Mucosa of gallbladder (tissue), 1 donor: ENCODE data around the gene SULT2B1. TPM values are rescaled to one million over a fixed set of nuclear protein-coding genes. Genes with fewer than 3 reads are reported as not detected.
A peak's percentile ranks its signal among the peaks of the same experiment; 100 is the strongest.
"Not testable (repeated sequence)": the region's sequence is repeated elsewhere in the genome, so short reads cannot be mapped to it uniquely, and the experiment has no call there.

Experiments
- DNase-seq: peaks from one replicate; pipeline ENCODE4 v3.0.0-alpha.2; 2020; ENCODE audit warnings: low spot score
- total RNA-seq: library from RNA; stranded (reverse); gene quantifications from one replicate; pipeline ENCODE4 v1.2.1, GENCODE V29; 2021
- donor health status: DM: no; HTN: no; CAD: no.

Gene SULT2B1
- total RNA-seq, 1 donor from 2014 or later, result 13.1 TPM

DNA sequence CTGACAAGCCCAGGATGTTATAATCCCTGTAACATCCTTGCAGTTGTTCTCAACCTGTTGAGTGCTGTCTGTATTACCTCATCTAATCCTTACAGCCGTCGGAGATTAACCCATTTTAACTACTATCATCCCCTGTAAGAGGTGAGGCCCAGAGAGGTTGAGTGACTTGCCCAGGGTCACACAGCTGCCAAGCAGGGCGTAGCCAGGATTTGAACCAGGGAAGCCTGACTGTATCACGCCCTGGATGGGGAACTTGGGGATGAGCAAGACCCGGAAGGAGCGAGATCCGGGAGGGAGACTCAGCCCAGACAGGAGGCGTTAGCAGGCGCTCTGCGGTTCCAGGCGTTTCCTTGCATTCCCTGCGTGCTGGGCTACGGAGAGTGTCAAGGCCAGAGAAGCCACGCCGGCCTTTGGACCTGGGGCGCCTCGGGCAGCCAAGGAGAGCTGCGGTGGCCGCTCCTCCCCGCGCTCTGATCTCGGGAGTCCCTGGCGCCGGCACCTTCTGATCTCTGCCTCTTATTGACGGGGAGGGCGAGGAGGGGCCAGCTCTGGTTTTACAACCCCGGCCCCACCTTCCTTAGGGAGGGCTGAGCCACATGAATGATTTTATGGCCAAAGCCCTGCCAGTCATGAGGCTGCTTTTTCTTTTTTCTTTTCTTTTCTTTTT, 6.2 kb downstream of the SULT2B1 start:
- DNase-seq, result peak; percentile 80

DNA sequence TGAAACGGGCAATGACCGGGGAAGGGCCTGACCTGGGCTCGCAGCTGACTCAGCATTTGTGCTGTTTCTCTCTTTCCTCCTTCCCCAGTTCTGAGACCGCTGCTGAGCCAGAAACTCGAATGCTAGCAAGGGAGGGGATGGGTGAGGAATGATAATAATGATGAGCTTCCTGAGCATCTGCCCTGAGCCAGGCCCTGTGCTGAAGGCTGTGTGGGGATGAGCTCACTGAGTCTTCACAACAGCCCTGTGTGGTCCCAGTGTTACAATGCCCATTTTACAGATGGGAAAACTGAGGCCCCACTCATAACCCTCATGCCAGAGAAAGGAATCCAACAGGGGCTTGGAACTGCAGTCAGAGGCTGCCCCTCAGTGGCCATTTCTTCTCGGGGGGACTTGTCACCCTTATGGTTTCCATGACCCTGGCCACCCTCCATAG, 8.1 kb downstream of the SULT2B1 start:
- no peak for DNase-seq

DNA sequence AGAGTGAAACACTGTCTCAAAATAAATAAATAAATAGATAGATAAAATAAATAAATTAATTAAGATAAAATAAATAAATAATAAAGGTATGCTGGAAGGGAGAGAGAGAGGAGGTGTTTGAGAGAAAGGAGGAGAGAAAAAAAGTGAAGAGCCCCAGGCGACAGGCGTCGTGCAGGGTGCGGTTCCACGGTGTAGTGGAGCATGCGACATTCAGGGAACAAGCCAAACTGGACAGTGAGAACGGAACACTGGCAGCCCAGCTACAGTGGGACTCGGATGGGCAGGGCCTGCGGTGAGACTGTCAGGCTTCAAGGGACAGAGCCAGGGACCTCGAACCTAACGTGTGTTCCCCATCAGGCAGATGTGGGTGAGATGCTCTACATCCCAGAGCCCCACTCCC, 9.4 kb downstream of the SULT2B1 start:
- DNase-seq, result no peak

DNA sequence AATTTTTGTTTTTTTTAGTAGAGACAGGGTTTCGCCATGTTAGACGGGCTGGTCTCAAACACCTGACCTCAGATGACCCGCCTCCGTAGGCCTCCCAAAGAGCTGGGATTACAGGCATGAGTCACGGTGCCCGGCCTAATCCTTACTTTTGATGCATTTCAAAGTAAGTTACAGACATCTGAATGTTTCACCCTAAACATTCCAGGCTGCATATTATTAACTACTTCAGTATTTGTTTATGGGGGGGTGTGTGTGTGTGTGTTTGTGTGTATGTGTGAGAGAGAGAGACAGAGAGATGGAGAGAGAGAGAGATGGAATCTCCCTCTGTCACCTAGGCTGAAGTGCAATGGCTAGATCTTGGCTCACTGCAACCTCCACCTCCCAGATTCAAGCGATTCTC, 13.1 kb downstream of the SULT2B1 start:
- DNase-seq, result no peak

DNA sequence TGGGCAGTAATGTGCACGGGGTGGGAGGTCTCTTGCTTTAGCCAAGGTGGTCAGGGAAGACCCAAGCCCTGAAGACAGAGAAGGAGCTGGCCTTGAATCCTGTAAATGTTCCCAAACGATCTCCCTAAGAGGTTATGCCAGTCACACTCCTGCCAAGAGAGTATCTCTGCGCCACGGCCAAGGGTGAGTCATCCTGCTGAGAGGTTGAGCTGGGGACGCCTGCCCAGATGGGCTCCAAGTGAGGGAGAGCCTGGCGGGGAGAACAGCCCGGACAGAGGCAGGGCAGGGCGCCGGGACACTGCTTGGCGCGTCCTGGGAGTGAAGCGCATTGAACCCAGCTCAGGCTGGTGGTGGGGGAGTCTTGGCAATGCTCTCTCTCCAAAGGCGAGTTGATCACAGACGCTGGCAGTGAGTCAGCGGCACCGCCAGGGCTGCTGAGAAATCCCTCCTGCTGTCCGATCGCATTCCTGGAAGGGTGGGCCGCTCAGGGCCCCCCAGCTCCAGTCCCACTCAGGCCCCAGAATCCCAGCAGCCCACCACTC, 16.4 kb downstream of the SULT2B1 start:
- DNase-seq, result peak; percentile 81

DNA sequence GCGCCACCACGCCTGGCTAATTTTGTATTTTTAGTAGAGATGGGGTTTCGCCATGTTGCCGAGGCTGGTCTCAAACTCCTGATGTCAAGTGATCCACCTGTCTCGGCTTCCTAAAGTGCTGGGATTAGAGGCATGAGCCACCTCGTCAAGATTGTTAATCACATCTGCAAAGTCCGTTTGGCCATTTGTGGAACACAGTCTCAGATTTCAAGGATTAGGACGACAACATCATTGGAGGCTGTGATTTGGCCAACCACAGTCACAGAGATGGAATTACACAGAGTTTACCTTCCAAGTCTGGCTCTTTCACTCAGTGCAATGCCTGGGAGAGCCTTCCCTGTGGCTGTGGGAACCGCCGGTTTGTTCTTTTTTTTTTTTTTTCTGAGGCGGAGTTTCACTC, 17.8 kb downstream of the SULT2B1 start:
- no peak for DNase-seq

DNA sequence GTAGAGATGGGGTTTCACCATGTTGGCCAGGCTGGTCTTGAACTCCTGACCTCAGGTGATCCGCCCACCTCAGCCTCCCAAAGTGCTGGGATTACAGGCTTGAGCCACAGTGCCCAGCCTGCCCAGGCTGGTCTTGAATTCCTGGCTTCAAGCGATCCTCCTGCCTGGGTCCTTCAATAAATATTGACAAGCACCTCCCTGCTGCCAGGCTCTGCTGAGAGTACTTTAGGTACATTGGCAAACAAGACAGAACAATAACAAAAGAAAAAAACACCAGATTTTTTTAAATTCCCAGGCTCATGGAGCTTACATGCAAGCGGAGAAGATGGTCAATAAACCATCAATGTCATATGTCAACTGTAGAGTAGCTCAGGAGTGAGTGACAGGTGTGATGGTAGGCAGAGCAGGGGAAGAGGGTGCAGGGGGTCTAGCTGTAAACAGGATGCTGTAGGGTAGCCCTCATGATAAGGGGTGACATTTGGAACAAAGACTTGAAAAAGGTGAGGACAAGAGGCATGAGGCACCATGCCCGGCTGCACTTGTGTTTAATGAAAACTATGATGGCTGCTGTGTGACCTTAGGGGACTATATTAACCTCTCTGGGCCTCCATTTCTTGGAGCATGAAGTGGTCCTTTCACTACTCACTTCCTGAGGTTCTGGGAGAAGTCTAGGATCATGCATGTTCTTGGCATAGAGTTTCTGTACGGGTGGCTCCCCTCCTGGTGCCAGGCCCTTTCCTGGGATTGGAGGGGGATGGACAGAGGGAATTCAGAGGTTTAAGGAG, 19.6 kb downstream of the SULT2B1 start:
- peak; percentile 55 for DNase-seq

DNA sequence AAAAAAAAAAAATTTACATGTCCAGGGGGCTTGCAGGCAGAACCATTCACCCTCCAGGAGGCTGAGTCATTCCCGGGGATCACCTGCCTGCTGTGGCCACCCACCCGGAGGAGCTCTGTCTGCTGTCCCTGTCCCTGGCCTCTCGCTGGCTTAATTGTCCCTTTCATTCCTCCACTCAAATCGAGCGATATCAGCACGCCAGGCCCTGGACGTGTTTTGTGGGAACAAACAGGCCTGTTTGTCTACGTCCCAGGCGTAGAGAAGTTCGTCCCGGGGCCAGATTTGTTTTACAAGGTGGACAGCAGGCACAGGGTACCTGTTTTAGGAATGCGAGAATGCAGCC, 21.2 kb downstream of the SULT2B1 start:
- no peak for DNase-seq

DNA sequence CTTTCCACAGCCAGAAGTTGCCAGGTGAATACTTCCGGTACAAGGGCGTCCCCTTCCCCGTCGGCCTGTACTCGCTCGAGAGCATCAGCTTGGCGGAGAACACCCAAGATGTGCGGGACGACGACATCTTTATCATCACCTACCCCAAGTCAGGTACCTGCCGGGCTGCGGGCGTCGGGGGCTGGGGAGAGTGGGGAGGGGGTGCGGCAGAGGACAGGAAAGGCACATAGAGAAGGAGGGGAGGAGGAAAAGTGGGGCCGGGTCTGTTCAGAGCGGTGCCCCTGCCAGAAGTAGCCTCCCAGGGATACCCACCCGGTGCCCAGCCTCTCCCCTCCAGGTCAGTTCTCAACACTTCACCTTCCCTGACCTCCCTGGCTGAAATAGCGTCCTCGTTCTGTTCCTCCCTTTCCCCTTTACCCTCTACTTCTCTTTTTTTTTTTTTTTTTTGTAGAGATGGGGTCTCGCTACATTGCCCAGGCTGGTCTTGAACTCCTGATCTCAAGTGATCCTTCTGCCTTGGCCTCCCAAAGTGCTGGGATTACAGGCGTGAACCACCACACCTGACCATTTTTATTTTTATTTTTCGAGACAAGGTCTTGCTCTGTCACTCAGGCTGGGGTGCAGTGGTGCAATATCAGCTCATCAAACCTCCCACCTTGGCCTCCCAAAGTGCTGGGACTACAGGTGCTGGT, 24.1 kb downstream of the SULT2B1 start:
- DNase-seq, result no peak

DNA sequence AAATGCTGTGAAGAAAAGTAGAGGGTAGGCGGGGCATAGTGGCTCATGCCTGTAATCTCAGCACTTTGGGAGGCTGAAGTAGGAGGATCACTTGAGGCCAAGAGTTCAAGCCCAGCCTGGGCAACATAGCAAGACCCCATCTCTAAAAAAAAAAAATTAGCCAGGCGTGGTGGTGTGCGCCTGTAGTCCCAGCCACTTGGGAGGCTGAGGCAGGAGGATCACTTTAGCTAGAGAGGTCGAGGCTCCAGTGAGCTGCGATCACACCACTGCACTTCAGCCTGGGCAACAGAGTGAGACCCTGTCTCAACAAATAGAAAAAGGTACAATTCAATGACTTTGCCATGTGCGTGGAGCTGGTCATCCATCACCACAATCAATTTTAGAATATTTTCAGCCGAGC, 25.9 kb downstream of the SULT2B1 start:
- DNase-seq, result not testable (repeated sequence)

DNA sequence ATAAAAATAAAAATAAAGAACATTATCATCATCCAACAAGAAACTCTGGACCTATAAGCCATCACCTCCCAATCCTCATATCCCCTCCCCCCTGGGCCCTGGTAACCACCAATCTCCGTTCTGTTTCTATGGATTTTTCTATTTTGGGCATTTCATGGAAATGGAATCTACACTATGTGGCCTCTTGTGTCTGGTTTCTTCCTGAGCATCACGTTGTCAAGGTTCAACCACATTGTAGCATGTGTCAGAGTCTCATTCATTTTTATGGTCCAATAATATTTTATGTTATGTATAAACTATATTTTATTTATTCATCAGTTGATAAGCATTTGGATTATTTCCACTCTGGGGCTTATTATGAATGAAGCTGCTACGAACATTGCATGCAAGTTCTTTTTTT, 26.9 kb downstream of the SULT2B1 start:
- no peak for DNase-seq

DNA sequence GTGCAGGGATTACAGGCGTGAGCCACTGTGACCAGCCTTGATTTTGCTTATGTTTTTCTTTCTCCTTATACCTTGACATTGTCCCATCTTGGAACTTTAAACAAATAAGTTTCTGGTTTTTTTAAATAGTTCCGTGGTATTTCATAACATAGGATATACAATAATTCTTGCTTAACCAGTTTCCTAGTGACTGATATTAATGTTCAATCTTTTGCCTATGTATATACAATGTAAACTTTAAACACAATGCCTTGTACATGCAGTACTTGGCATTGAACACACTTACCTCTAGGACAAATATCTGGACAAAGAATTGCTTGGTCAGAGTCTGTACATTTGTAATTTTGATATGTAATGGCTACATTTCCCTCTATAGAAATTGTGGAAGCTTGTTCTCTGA, 30.2 kb downstream of the SULT2B1 start:
- DNase-seq, result no peak

DNA sequence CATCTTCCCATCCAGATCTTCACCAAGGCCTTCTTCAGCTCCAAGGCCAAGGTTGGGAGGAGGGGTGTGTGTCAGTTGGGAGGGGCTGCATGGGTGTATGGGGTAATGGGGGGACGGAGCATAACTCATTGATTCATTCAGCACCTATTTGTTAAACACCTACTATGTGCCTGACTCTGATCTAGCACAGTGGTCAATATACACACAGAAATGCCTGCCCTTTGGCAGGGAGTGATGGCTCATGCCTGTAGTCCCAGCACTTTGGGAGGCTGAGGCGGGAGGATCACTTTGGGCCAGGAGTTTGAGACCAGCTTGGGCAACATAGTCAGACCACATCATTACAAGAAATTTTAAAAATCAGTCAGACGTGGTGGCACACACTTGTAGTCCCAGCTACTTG, 35.4 kb downstream of the SULT2B1 start:
- no peak for DNase-seq

DNA sequence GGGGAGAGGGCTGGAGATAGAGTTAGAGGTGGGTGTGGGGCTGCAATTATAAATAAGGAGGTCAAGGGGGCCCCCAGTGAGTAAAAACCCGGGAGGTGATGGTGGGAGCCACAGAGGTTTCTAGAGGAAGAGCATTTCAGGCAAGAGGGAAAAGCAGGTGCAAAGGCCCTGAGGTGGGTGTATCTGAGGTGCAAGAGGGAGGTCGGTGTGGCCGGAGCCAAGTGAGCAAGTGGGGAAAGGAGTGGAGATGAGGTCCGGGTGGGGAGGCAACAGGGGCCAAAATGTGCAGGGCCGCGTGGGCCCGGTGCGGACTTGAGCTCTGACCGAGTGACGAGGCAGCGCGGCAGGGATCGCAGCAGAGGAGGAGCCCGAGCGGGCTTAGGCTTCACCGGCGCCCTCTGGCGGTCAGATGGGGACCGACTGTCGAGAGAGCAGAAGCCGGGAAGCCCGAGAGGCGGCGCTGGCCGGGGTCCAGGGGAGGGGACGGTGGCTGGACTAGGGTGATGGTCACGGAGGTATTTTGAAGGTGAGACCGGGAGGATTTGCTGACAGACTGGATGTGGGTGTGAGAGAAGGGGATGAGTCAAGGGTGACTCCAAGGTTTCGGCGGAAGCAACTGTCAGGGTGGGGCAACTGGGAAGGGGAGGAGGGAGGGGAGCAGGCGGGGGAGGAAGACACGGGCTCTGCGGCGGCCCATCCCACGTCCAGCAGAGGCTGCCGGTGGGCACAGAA, 36.9 kb downstream of the SULT2B1 start:
- DNase-seq, result peak; percentile 92

DNA sequence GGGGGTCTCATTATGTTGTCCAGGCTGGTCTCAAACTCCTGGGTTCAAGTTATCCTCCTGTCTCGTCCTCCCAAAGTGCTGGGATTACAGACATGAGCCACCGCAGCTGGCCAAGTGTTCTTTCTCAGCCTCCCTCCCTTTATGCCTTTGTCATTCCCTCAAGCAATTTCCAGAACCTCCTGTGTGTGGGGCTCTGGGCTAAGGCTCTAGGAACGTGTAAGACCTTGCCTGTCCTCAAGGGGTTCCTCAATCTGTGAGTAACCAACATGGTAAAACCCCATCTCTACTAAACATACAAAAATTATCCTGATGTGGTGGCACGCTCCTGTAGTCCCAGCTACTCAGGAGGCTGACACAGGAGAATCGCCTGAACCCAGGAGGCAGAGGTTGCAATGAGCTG, 39.0 kb downstream of the SULT2B1 start:
- DNase-seq, result no peak

DNA sequence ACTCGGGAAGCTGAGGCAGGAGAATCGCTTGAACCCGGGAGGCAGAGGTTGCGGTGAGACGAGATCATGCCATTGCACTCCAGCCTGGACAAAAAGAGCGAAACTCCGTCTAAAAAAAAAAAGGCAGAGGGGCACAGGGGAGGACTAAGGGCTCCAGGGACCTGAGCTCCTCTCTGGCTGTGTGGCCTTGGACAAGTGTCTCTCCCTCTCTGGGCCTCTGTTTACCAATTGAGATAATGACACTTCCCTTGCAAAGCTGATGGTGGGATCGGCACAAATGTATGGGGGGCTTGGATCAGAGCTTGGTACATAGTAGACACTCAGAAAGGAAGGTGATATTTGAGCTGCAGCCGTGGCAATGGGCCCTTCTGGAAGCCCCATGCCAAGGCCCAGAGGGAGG, 43.2 kb downstream of the SULT2B1 start:
- DNase-seq, result no peak

DNA sequence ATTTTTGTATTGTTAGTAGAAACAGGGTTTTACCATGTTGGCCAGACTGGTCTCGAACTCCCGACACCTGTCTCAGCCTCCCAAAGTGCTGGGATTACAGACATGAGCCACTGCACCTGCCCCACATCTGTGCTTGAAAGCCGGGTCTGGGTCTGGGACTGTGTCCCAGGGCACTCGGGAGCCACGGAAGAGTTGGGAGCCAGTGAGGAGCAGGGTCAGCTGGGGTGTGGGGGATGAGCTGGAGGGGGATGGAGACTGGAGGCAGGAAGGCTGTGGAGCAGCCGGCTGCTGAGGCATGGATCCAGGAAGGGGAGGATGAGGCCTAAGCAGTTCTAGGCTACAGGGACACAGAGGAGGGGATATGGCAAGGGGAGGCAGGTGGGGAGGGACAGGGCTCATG, 43.9 kb downstream of the SULT2B1 start:
- DNase-seq, result no peak

DNA sequence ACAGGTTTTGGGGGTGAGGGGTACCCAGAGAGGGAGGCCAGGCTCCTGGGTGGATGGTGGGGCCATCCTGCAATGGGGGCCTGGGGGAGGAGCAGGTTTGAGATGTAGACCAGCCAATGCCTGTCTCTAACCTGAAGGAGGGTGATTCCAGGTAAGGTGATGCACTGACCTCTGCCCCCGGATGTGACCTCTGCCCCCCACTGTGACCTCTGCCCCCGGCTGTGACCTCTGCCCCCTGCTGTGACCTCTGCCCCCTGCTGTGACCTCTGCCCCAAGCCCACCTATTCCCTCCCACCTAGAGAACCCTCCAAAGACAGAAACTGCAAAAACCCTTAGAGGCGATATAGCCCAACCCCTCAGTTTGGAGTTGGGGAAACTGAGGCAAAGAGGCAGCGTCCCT, 44.3 kb downstream of the SULT2B1 start:
- no peak for DNase-seq

DNA sequence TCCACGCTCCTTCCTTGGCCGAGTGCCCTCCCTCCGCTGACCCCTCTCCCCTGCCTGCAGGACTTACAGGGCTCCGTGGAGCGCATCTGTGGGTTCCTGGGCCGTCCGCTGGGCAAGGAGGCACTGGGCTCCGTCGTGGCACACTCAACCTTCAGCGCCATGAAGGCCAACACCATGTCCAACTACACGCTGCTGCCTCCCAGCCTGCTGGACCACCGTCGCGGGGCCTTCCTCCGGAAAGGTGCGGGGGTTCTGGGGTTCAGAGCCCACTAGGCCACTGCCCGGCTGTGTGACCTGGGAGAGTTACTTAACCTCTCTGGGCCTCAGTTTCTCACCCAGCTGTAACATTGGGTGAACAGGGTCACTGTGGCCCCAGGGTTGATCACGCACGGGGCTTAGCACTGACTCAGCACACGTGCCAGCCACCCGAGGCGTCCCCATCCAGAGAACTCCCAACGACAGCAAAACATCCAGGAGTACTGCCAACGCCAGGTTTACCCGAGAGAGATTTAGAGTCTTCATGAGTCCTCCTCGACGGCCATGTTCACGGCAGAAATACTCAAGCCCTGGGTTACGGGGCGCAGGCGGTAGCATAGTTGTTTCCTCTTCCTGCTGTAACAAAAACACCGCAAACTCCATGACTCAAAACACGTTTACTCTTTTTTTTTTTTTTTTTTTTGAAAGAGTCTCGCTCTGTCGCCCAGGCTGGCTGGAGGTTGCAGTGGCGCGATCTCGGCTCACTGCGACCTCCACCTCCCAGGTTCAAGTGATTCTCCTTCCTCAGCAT, 44.9 kb downstream of the SULT2B1 start:
- no peak for DNase-seq

DNA sequence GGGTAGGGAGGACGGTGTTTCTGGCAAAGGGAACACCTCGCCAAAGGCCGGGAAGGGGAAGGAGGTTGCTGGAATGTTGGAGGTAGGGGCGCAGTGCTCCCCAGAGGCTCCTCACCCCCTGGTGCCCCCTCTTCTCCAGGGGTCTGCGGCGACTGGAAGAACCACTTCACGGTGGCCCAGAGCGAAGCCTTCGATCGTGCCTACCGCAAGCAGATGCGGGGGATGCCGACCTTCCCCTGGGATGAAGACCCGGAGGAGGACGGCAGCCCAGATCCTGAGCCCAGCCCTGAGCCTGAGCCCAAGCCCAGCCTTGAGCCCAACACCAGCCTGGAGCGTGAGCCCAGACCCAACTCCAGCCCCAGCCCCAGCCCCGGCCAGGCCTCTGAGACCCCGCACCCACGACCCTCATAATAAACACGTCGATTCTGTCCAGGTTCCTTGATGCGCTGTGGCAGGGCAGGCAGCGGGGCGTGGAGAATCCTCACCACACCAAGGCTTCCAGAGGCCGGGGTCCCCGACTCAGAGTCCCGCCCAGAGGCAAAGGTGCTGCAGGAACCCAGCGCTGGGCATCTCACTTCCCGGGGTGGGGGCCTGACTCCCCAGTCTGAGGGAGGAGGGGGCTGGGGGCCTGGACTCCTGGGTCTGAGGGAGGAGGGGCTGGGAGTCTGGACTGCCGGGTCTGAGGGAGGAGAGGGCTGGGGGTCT, 47.2 kb downstream of the SULT2B1 start:
- no peak for DNase-seq
